Osteoblast (primary cell): ENCODE data around the gene EIF4A3. TPM values are rescaled to one million over a fixed set of nuclear protein-coding genes. Genes with fewer than 3 reads are reported as not detected.

Source experiments
- DNase-seq: peaks from one replicate; pipeline ENCODE4 v3.0.0; 2011; ENCODE audit warnings: low spot score, mixed read lengths; ENCODE audit not compliant: insufficient read length; ENCODE audit errors: missing footprints
- H2AFZ ChIP-seq: 2 replicates; pipeline ENCODE4 v1.6.0; 2011; ENCODE audit warnings: mild to moderate bottlenecking, low read length
- H3K27ac ChIP-seq: 2 replicates; pipeline ENCODE4 v1.5.1; 2011; ENCODE audit warnings: mild to moderate bottlenecking, low read depth, low read length, moderate library complexity
- H3K27me3 ChIP-seq: 2 replicates; pipeline ENCODE4 v1.6.0; 2012; ENCODE audit warnings: mild to moderate bottlenecking, control low read depth, inconsistent platforms, low read length, moderate library complexity; ENCODE audit not compliant: insufficient read depth
- H3K36me3 ChIP-seq: 2 replicates; pipeline ENCODE4 v1.5.1; 2011; ENCODE audit warnings: mild to moderate bottlenecking, low read length, control low read depth, moderate library complexity; ENCODE audit not compliant: insufficient read depth
- H3K4me1 ChIP-seq: 2 replicates; pipeline ENCODE4 v1.5.1; 2011; ENCODE audit warnings: mild to moderate bottlenecking, low read length, control low read depth, moderate library complexity; ENCODE audit not compliant: insufficient read depth
- H3K4me2 ChIP-seq: 2 replicates; pipeline ENCODE4 v1.6.0; 2011; ENCODE audit warnings: mild to moderate bottlenecking, low read length; ENCODE audit not compliant: insufficient read depth
- H3K4me3 ChIP-seq: fragments of 200-600 bp; sonication (generic); 3 replicates; pipeline ENCODE4 v1.5.1; 2012; ENCODE audit warnings: mild to moderate bottlenecking, low read length, inconsistent platforms; ENCODE audit not compliant: insufficient read depth
- H3K79me2 ChIP-seq: 2 replicates; pipeline ENCODE4 v1.6.0; 2012; ENCODE audit warnings: mild to moderate bottlenecking, low read length, control low read depth, inconsistent platforms; ENCODE audit not compliant: insufficient read depth
- H3K9me3 ChIP-seq: 2 replicates; pipeline ENCODE4 v1.5.1; 2011; ENCODE audit warnings: low read depth, low read length, control low read depth
- H4K20me1 ChIP-seq: 2 replicates; pipeline ENCODE4 v1.6.0; 2012; ENCODE audit warnings: mild to moderate bottlenecking, low read length, control low read depth; ENCODE audit not compliant: insufficient read depth
- total RNA-seq: library from RNA; depleted of rRNA; stranded (reverse); fragments of >200 nt; gene quantifications from 2 replicates; pipeline ENCODE4 v1.2.3, GENCODE V29; 2012
- TF ChIP-seq, protein P1 (sequence below): IDR thresholded peaks from 2 replicates; pipeline ENCODE4 v1.5.1; 2011; ENCODE audit warnings: mild to moderate bottlenecking, low read depth, low read length, moderate library complexity; ENCODE audit errors: extremely low read depth

The EIF4A3 gene
- total RNA-seq, 1 donor = 44.5 TPM

DNA sequence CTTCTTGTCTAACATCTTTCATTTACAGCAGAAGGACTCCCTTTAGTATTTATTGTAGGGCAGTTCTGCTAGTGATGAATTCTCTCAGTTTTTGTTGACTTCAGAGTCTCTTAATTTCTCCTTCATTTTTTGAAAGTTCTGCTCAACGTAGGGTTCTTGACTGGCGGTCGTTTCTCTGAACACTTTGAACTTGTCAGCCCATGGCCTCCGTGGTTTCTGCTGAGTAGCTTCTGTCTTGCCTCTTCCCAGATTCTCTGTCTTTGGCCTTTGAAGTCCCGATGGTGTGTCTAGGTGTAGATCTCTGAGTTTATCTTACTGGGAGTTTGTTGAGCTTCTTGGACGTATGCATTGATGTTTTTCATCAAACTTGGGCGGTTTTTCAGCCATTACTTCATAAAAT is 32.2 kb downstream of the EIF4A3 start:
- DNase-seq = no peak
- no peaks in the 10 kb centered on the region for H4K20me1 ChIP-seq
- TF ChIP-seq, protein P1, sequence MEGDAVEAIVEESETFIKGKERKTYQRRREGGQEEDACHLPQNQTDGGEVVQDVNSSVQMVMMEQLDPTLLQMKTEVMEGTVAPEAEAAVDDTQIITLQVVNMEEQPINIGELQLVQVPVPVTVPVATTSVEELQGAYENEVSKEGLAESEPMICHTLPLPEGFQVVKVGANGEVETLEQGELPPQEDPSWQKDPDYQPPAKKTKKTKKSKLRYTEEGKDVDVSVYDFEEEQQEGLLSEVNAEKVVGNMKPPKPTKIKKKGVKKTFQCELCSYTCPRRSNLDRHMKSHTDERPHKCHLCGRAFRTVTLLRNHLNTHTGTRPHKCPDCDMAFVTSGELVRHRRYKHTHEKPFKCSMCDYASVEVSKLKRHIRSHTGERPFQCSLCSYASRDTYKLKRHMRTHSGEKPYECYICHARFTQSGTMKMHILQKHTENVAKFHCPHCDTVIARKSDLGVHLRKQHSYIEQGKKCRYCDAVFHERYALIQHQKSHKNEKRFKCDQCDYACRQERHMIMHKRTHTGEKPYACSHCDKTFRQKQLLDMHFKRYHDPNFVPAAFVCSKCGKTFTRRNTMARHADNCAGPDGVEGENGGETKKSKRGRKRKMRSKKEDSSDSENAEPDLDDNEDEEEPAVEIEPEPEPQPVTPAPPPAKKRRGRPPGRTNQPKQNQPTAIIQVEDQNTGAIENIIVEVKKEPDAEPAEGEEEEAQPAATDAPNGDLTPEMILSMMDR = no peak

DNA sequence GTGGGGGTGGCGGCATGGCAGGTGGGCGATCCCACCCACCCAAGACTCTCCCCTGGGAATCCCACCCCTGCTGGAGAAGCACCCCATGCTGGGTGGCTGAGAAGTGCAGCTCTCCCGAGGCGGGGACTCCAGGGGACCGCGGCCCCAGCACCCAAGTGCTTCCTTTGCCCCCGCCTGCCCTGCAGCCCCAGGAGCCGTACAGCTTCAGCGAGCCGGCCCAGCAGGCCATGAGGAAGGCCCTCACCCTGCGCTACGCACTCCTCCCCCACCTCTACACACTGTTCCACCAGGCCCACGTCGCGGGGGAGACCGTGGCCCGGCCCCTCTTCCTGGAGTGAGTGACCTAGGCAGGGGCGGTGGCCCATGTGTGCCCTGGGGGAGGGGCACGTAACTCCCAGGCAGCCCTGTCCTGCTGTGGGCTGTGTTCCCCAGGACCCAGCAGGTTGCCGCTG is 33.9 kb downstream of the EIF4A3 start:
- Histone ChIP-seq H3K27me3 (no peaks in the 10 kb centered on the region), H3K4me2 (no peak overlapping the region), H4K20me1 (no peaks in the 10 kb centered on the region), H3K4me1 (no peaks in the 10 kb centered on the region), H3K36me3 (no peaks in the 10 kb centered on the region), H3K79me2 (no peaks in the 10 kb centered on the region), H3K27ac (no peak overlapping the region), H2AFZ (no peak overlapping the region), H3K4me3 (no peak overlapping the region), H3K9me3 (no peaks in the 10 kb centered on the region)
- TF ChIP-seq, protein P1 = no peak
- peak; percentile 78 for DNase-seq

More for the DNA sequence above, 32.2 kb downstream of the EIF4A3 start:
- Histone ChIP-seq H3K79me2 (no peaks in the 10 kb centered on the region), H3K36me3 (no peaks in the 10 kb centered on the region), H3K4me3 (no peak overlapping the region), H3K27me3 (no peaks in the 10 kb centered on the region), H2AFZ (no peak overlapping the region), H3K27ac (no peak overlapping the region), H3K4me2 (no peak overlapping the region), H3K9me3 (no peaks in the 10 kb centered on the region), H3K4me1 (no peaks in the 10 kb centered on the region)

DNA sequence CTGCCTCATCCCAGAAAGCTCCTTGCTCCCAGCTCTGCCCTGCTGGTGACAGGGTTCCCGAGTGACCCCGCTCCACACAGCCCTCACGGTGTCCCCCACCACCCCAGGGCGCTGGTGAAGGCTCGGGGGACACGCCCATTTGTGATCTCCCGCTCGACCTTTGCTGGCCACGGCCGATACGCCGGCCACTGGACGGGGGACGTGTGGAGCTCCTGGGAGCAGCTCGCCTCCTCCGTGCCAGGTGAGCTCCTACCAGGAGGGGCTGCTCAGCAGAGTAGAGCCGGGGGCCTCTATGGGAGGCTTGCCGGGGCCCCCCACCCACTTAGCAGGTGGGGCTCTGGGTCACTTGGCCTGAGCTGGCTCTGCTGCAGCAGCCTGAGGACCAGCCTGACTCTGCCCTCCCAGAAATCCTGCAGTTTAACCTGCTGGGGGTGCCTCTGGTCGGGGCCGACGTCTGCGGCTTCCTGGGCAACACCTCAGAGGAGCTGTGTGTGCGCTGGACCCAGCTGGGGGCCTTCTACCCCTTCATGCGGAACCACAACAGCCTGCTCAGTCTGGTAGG is 34.4 kb downstream of the EIF4A3 start:
- Histone ChIP-seq H3K9me3 (no peaks in the 10 kb centered on the region), H4K20me1 (no peaks in the 10 kb centered on the region), H3K4me1 (no peaks in the 10 kb centered on the region), H3K4me2 (no peak overlapping the region), H2AFZ (no peak overlapping the region), H3K27ac (no peak overlapping the region), H3K36me3 (no peaks in the 10 kb centered on the region), H3K27me3 (no peaks in the 10 kb centered on the region), H3K79me2 (no peaks in the 10 kb centered on the region), H3K4me3 (no peak overlapping the region)
- peak; percentile 61 for DNase-seq
- TF ChIP-seq, protein P1 = no peak

DNA sequence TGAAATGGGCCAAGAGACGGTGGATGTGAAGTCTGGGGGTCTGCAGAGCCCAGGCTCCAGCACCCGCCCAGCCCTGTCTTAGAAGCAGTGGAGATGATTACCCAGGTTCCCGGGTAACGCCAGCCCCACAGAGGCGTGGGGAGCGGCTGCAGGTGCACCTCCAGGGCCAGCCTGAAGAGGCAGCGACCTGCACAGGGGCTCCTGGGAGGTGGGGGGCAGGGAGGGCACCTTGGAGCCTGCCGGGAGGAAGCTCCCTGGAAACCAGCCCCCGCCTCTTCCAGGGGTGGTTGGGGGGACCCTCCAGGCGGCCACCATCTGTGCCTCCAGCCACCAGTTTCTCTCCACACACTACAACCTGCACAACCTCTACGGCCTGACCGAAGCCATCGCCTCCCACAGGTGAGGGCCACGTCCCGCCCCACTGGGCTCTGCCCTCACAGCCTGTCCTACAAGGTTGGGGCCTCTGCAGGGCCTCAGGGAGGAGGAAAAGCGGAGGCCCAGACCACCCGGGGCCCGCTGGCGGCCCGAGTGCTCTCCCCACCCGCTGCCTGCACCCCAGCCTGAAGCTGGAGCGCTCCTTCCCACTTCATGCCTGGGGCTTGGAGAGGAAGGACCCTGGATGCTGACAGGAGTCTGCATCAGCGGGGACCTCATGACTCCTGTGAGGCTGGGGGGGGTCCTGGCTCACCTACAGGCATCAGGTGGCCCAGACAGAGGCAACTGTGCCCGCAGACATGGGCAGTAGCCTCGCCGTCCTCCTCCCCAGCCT is 35.0 kb downstream of the EIF4A3 start:
- peak; percentile 81 for DNase-seq
- no peak overlapping the region for H3K4me3 ChIP-seq
- no peaks in the 10 kb centered on the region for H3K9me3 ChIP-seq
- H3K27ac ChIP-seq = no peak overlapping the region
- no peaks in the 10 kb centered on the region for H3K4me1 ChIP-seq
- no peaks in the 10 kb centered on the region for H3K27me3 ChIP-seq
- TF ChIP-seq, protein P1 = no peak
- no peak overlapping the region for H3K4me2 ChIP-seq
- H3K79me2 ChIP-seq = no peaks in the 10 kb centered on the region
- no peak overlapping the region for H2AFZ ChIP-seq
- no peaks in the 10 kb centered on the region for H4K20me1 ChIP-seq
- H3K36me3 ChIP-seq = no peaks in the 10 kb centered on the region
